ENCODE data around the gene APOL1. TPM values are rescaled to one million over a fixed set of nuclear protein-coding genes. Genes with fewer than 3 reads are reported as not detected.
"Not testable (repeated sequence)": the region's sequence is repeated elsewhere in the genome, so short reads cannot be mapped to it uniquely, and the experiment has no call there.

Gene APOL1
- total and polyA plus RNA-seq, 2 of the 13 experiments (the other 11 are each of a cell fraction or from before 2014, with no cell fraction given) = 20.3 to 75.0 TPM

GRCh38 chr22:36209488-36209908 lies 43.4 kb upstream of the APOL1 start (continued):
- 0 out of 2 replicates have a peak, but pooled peaks have one; percentile 63 for TF ChIP-seq HNF4G (IDR thresholded peaks at IDR 0.05; ENCODE audit: borderline replicate concordance, low read depth, low read length)
- TF ChIP-seq HNF4G (CRISPR knock-in tag; IDR thresholded peaks at IDR 0.05; ENCODE audit: borderline replicate concordance, low read depth) = not testable (repeated sequence)
- TF ChIP-seq TFE3 (CRISPR knock-in tag; IDR thresholded peaks at IDR 0.05) = peak; percentile 69; the same call in 1 of the 2 replicates
- TF ChIP-seq, protein P1, sequence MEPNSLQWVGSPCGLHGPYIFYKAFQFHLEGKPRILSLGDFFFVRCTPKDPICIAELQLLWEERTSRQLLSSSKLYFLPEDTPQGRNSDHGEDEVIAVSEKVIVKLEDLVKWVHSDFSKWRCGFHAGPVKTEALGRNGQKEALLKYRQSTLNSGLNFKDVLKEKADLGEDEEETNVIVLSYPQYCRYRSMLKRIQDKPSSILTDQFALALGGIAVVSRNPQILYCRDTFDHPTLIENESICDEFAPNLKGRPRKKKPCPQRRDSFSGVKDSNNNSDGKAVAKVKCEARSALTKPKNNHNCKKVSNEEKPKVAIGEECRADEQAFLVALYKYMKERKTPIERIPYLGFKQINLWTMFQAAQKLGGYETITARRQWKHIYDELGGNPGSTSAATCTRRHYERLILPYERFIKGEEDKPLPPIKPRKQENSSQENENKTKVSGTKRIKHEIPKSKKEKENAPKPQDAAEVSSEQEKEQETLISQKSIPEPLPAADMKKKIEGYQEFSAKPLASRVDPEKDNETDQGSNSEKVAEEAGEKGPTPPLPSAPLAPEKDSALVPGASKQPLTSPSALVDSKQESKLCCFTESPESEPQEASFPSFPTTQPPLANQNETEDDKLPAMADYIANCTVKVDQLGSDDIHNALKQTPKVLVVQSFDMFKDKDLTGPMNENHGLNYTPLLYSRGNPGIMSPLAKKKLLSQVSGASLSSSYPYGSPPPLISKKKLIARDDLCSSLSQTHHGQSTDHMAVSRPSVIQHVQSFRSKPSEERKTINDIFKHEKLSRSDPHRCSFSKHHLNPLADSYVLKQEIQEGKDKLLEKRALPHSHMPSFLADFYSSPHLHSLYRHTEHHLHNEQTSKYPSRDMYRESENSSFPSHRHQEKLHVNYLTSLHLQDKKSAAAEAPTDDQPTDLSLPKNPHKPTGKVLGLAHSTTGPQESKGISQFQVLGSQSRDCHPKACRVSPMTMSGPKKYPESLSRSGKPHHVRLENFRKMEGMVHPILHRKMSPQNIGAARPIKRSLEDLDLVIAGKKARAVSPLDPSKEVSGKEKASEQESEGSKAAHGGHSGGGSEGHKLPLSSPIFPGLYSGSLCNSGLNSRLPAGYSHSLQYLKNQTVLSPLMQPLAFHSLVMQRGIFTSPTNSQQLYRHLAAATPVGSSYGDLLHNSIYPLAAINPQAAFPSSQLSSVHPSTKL (CRISPR knock-in tag; IDR thresholded peaks at IDR 0.05) = peak; percentile 46

- no peak overlapping the region for H3K4me3 ChIP-seq (replicated peaks in 1 of 3; ENCODE audit: insufficient read depth in 1 of 3, low read depth in 2 of 3, low read length in 3 of 3)
- in situ Hi-C loops (cut with HindIII; ENCODE audit: extremely low pct_ligation_motif_present, low pct_unique_long_range_greater_than_20kb) (no loop called here), intact Hi-C loops (cut with micrococcal nuclease; ENCODE audit: unreplicated experiment) (no loop called here)
- H3K27ac ChIP-seq (ENCODE audit: extremely low read length, insufficient read depth, low read length) = no peak overlapping the region
- ChIA-PET CTCF (ENCODE audit: low intra/inter-chr PET ratio, low total read pairs) (no interaction called here), POLR2A (interaction anchor here (1.0 kb wide), 1 partner anchor 53 kb away, joined by 3 read pairs; no protein-coding TSS in a partner anchor)
- TF ChIP-seq KDM6A (CRISPR knock-in tag; IDR thresholded peaks at IDR 0.05; ENCODE audit: low read depth) = no peak
- no TSS peak for BruUV-seq (replicated peaks)
- no peak for ATAC-seq
- H3K36me3 ChIP-seq (replicated peaks in 1 of 2; ENCODE audit: control insufficient read depth in 1 of 2, insufficient read depth in 2 of 2, low read length in 2 of 2) = no peaks in the 10 kb centered on the region
- no peak for DNase-seq (ENCODE audit: low spot score)
- no peak overlapping the region for H3K4me2 ChIP-seq (ENCODE audit: low read depth, low read length)
- H3K9ac ChIP-seq (ENCODE audit: insufficient read depth, low read depth, low read length) = no peak overlapping the region
- no peaks in the 10 kb centered on the region for H3K9me3 ChIP-seq (ENCODE audit: low read length)
- H3K4me1 ChIP-seq (ENCODE audit: insufficient read depth, low read length) = peaks cover 92% of the 10 kb centered on the region
- no peaks in the 10 kb centered on the region for H3K79me2 ChIP-seq (ENCODE audit: insufficient read depth, low read length)
- FAIRE-seq = no peak
- WGBS (ENCODE audit: low lambda C conversion rate) = 97% methylated on average over 3 of the region's 3 CpGs
- no peak overlapping the region for H2AFZ ChIP-seq (ENCODE audit: low read length)
- no peaks in the 10 kb centered on the region for H3K27me3 ChIP-seq (ENCODE audit: control insufficient read depth in 1 of 2, insufficient read depth in 2 of 2, low read length in 2 of 2)
- no peaks in the 10 kb centered on the region for H4K20me1 ChIP-seq (ENCODE audit: insufficient read depth, low read length)
Measured at GRCh38 chr22:36210224-36210623, 42.7 kb upstream of the APOL1 start.
